AG04449 (cell line): ENCODE measurements around the gene ADAM33.

Experiments
- CTCF ChIA-PET: fragments of 350-600 bp; formaldehyde crosslinking; extraction: SDS; loops from one replicate; lab custom pipeline; 2021; ENCODE audit warnings: antibody characterized with exemption; lab: Yijun Ruan, JAX
- POLR2A ChIA-PET: fragments of 400-600, 350-600 bp; formaldehyde crosslinking; extraction: SDS; loops from one replicate; lab custom pipeline; 2020; ENCODE audit warnings: antibody characterized with exemption, inconsistent platforms; lab: Yijun Ruan, JAX
- DNase-seq: peaks from one replicate; pipeline ENCODE4 v3.0.0-alpha.2; 2010; ENCODE audit warnings: low read depth, low spot score
- H3K4me3 ChIP-seq: 2 replicates; pipeline ENCODE4 v1.5.1; 2011; ENCODE audit warnings: low read depth, mild to moderate bottlenecking, control low read depth, low read length
- TF ChIP-seq, protein P1 (sequence below): IDR thresholded peaks from one replicate; pipeline ENCODE4 v1.5.1; 2011; ENCODE audit warnings: mild to moderate bottlenecking, moderate library complexity, low read length, control low read depth, inconsistent platforms; ENCODE audit not compliant: insufficient read depth; ENCODE audit errors: missing control alignments

Gene ADAM33

GRCh38 chr20:3646651-3647050, 35.2 kb downstream of the ADAM33 start:
- ChIA-PET CTCF (interaction anchor here (1.1 kb wide), 1 partner anchor 64 kb away, joined by 3 read pairs; no protein-coding TSS in a partner anchor), POLR2A (no interaction called here)
- DNase-seq: no peak
- TF ChIP-seq, protein P1, sequence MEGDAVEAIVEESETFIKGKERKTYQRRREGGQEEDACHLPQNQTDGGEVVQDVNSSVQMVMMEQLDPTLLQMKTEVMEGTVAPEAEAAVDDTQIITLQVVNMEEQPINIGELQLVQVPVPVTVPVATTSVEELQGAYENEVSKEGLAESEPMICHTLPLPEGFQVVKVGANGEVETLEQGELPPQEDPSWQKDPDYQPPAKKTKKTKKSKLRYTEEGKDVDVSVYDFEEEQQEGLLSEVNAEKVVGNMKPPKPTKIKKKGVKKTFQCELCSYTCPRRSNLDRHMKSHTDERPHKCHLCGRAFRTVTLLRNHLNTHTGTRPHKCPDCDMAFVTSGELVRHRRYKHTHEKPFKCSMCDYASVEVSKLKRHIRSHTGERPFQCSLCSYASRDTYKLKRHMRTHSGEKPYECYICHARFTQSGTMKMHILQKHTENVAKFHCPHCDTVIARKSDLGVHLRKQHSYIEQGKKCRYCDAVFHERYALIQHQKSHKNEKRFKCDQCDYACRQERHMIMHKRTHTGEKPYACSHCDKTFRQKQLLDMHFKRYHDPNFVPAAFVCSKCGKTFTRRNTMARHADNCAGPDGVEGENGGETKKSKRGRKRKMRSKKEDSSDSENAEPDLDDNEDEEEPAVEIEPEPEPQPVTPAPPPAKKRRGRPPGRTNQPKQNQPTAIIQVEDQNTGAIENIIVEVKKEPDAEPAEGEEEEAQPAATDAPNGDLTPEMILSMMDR: no peak
- H3K4me3 ChIP-seq: no peak overlapping the region

- DNase-seq: no peak
- TF ChIP-seq, protein P1: no peak
- CTCF ChIA-PET: interaction anchor here (1.1 kb wide), 1 partner anchor 65 kb away, joined by 3 read pairs; no protein-coding TSS in a partner anchor
- H3K4me3 ChIP-seq: no peak overlapping the region
- POLR2A ChIA-PET: no interaction called here
These were observed 35.8 kb downstream of the ADAM33 start for GRCh38 chr20:3646067-3646440.

GRCh38 chr20:3645309-3646066, 36.3 kb downstream of the ADAM33 start:
- CTCF ChIA-PET: no interaction called here
- DNase-seq: no peak
- POLR2A ChIA-PET: no interaction called here
- no peak overlapping the region for H3K4me3 ChIP-seq
- TF ChIP-seq, protein P1: no peak

- H3K4me3 ChIP-seq: no peak overlapping the region
- ChIA-PET CTCF (interaction anchor here (1.3 to 1.7 kb wide), 2 partner anchors 70 to 77 kb away, joined by 4 read pairs; no protein-coding TSS in a partner anchor), POLR2A (no interaction called here)
- TF ChIP-seq, protein P1: no peak
- no peak for DNase-seq
These were observed 41.6 kb downstream of the ADAM33 start for GRCh38 chr20:3640259-3640658.

DNA sequence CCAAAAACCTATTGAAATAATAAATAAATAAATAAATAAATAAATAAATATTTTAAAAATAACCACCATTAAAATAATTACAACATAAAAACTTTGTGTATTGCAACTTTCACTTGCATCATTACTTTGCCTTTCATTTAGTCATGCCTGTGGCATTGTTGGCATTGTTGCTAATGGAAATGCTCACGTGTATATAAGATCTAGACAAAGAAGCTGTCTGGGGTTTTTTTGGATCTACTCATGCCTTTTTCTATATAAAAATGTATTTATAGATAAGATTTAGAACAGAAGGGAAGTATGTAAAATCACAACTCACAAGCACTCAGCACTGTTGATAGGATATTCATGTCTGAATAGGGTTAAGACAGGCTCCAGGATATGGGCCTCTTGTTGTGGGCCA, 46.5 kb downstream of the ADAM33 start:
- ChIA-PET POLR2A (no interaction called here), CTCF (no interaction called here)
- DNase-seq: no peak
- no peak overlapping the region for H3K4me3 ChIP-seq
- TF ChIP-seq, protein P1: no peak

DNA sequence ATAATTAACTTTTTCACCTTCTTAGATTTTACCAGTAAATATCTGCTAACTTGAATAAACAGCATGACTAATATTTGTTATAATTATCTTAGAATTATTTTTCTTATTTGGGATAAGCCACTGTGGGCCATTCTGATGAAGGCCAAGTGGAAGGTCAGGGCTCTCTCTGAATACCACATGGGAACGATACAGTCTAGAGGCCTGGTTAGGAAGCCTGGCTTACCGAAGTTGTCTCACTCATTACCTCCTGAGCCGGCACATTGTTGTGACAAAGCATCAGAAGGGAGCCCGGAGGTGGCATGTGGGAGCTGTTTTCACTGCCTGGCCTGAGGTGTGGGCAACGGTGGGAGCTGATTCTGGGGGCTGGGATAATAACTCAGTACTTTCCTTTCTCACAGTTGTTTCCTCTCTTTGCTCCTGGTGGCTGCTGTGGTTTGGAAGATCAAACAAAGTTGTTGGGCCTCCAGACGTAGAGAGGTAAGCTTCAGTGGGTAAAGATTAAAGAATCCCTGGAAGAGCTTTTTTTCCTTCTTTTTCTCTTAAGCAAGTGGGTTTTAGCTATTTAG, 47.8 kb downstream of the ADAM33 start:
- POLR2A ChIA-PET: no interaction called here
- no peak overlapping the region for H3K4me3 ChIP-seq
- TF ChIP-seq, protein P1: no peak
- DNase-seq: no peak
- CTCF ChIA-PET: interaction anchor here (1.5 to 1.7 kb wide), 2 partner anchors 43 to 72 kb away, joined by 3 to 8 read pairs; no protein-coding TSS in a partner anchor
